ENCODE results near the gene MDH1.
A peak's percentile ranks its signal among the peaks of the same experiment; 100 is the strongest.
"Not testable (repeated sequence)": the region's sequence is repeated elsewhere in the genome, so short reads cannot be mapped to it uniquely, and the experiment has no call there.

Gene MDH1

DNA sequence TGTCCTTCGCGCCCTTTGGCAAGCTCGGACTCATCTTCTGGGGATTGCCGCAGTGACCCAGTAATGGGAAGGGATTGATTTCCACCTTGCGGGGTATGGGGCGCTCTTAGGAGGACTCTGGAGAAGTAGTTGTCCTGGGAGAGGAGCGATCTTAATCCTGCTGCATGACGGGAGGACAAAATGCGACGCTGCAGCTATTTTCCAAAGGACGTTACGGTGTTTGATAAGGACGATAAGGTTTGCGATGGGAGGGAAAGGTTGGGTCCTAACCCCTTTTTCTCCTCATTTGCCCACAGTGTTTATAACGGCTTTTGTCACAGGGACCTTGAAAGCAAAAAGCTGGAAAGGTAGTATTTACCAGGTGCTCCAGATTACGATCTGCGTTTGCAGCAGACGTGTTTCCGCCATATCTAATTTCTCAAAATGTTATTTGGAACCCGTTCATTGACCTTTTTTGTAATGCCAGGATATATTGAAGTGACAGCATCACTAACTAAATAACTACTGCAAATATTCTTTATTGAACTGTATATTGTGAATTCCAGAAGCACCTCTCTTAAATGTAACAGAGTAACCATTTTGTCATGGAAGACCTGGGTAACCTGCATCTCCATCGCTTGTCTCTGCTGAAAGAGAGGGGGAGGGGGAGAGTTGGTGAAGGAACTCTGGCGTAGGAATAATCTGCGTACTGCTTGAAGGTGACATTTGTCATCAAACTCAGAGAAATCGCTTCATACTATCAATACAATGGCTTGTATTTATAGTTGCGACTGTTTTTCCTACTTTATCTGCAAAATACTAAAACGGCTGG lies 590 bp downstream of the MDH1 start:
- DNase-seq (ENCODE audit: low read depth) = no peak

GRCh38 chr2:63590626-63591408 lies 2.1 kb downstream of the MDH1 start:
- DNase-seq (ENCODE audit: low read depth) = no peak

DNA sequence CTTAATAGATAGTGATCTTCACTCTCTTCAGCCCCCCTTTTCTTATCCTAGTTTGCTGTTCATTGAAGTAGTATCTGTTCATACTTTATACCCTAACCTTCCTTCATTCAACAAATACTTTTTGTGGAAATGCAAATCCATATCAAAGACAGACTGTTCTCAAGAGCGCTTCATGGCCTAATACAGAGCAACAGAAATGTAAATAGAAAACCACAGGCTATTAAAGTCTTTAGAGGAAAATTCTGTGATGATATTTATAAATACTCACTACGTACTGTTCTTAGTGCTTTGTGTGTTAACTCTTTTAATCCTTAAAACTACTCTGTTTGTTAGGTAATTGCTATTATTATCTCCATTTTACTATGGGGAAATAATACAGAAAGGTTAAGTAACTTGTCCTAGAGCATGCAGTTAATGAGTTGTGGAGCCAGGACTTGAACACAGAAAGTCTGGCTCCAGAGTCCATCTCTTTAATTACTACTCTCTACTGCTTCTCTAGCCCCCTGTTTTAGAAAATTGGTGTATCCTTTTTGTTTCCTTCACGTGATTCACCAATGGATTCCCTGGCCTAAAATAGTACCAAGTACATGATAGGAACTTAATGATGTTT lies 2.9 kb downstream of the MDH1 start:
- no peak for DNase-seq (ENCODE audit: low read depth)

DNA sequence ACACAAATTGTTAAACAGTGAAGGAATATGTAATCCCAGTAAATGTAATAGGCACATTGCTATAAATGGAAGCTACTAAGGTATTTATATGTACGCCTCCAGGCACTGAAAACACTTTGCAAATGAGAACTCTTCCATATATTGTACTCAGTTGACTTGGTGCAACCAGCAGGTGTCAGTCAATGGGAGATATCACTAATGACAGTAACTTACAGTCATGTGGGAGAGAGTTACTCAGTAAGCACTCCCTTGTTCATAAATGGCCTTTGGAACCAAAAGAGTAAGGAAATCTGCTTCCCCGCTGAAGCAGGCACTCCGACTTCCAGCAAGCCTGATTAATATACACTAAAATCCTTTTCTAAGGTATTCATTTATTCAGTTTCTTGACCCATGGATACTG lies 5.9 kb downstream of the MDH1 start:
- DNase-seq (ENCODE audit: low read depth) = no peak

GRCh38 chr2:63596401-63596883 lies 7.7 kb downstream of the MDH1 start:
- DNase-seq (ENCODE audit: low read depth) = no peak

GRCh38 chr2:63598981-63599380 lies 10.2 kb downstream of the MDH1 start:
- DNase-seq (ENCODE audit: low read depth) = no peak

- no peak for DNase-seq (ENCODE audit: low read depth)
Observed at GRCh38 chr2:63600881-63601460, 12.2 kb downstream of the MDH1 start.

DNA sequence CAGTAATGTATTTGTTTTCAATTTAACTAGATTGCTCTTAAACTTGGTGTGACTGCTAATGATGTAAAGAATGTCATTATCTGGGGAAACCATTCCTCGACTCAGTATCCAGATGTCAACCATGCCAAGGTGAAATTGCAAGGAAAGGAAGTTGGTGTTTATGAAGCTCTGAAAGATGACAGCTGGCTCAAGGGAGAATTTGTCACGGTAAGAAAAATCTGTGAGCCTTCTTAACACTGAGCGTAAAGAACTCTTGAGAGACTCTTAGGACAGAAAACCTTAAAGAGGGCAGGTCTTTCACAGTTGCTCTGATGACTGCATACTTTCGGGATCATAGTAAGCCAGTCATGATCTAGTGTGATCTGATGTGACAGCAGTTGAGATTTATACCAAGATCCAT lies 15.9 kb downstream of the MDH1 start:
- DNase-seq (ENCODE audit: low read depth) = no peak

GRCh38 chr2:63608865-63609264 lies 20.1 kb downstream of the MDH1 start:
- DNase-seq (ENCODE audit: low read depth) = peak; percentile 26

DNA sequence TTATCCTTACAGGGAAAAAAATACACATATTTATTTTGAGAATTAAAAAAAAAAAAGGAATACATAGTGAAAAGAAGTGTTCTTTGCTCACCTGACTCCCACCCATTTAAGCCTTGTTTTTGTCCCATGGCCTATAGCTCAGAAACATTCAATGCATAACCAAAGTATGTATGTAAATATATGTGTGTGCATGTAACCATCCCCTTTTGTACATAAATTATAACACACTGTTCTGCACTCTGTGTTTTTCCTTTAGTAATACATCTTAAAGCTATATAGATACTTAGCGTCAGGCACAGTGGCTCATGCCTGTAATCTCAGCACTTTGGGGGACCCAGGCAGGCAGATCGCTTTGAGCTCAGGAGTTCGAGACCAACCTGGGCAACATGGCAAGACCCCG lies 21.8 kb downstream of the MDH1 start:
- DNase-seq (ENCODE audit: low read depth) = no peak

GRCh38 chr2:63613391-63613901 lies 24.7 kb downstream of the MDH1 start:
- DNase-seq (ENCODE audit: low read depth) = no peak

DNA sequence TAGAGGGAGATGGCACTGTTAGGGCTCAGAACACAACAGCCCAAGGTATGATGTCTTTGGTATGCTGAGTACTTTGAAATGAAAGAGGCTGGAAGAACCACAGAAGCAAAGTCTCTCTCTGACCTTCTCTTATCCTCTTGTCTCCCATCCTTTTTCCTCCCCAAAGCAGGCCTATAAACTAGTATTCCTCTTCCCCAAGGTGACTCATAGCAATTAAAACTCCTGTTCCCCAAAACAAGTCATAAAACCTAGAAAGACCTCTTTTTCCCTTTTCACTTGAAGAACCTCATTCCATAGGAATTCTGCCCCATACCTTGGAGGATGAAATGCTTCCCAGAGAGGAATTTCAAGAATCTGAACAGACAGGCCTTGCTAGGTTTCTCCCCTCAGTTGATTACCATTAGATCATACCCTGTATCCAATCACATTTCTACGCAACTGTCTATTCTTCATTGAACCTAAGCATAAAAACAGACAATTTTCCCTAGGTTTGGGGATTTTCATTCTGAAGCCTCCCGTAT lies 25.7 kb downstream of the MDH1 start:
- no peak for DNase-seq (ENCODE audit: low read depth)

DNA sequence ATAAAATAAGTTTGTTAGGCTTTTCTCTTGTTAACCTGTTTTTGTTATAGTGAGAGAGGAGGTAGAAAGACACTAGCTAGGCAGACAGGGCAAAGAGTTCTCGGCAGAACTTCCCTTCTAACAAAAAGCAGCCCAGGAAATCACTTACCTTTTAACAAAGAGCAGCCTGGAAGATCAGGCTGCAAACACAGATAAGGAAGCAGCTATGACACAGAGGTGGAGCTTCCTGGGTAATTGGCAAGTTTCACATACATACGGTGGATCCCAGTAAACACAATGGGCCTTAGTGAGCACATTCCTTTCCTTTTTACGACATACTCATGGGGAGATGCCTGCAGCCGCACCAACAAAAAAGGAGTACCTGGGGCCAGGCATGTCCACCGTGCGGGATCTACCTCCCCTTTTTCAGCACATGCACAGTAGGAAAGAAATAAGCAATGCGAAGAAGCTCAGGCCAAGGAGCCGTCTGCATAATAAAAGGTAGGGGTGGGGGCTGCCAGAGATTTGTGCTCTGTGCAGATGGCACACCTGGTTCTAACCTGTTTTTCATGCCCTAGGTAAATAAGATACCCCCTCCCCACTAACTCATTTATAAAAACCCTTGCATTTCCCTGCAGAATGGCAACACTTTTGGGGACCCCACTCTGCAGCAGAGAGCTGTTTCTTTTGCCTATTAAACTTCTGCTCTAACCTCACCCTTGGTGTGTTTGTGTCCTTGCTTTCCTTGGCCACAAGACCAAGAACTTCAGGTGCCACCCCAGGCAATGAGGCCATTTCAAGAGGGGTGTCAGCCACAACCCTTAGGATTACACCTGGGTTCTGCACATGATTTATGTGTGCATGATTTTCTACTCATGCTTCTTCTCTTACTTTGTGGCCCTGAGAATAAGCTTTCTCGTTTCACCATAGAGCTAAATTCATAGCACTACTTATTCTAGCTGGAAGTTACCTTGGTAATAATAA lies 26.5 kb downstream of the MDH1 start:
- no peak for DNase-seq (ENCODE audit: low read depth)

DNA sequence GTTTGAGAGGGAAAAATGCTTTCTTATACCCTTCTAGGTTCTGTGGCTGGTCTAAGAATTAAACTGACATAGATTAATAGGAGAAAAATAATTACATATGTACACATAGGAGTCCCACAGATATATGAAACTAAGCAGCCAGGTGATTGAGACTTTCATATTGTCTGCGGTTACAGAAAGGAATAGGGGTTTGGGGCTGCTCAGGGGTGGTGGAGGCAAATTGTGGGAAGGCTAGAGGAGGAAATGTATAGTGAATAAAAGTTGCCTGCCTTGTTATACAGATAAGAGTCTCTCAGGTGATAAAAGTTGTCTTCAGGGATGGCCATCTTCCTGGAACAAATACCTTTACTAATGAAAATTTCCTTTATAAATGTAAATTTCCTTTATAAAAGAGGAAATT lies 28.6 kb downstream of the MDH1 start:
- no peak for DNase-seq (ENCODE audit: low read depth)

GRCh38 chr2:63619328-63619727 lies 30.6 kb downstream of the MDH1 start:
- DNase-seq (ENCODE audit: low read depth) = no peak

DNA sequence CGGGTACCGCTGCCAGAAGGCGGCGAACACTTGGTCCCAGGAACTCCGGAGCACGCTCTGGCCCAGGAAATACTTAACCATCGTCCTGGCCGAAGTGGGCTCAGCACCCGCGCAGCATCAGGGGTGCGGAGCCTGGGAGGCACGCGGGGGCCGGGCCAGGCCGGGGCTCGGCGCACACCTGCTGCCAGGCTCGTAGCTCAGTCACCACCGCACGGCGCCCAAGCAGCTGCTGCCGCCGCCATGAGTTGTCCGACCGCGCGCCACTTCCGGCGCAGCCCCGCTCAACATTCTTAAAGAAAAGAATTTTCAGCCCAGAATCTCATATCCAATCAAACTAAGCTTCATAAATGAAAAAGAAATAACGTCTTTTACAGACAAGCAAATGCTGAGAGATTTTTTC lies 34.0 kb downstream of the MDH1 start:
- no peak for DNase-seq (ENCODE audit: low read depth)

- DNase-seq (ENCODE audit: low read depth) = not testable (repeated sequence)
Observed at GRCh38 chr2:63623763-63624162, 35.0 kb downstream of the MDH1 start.

DNA sequence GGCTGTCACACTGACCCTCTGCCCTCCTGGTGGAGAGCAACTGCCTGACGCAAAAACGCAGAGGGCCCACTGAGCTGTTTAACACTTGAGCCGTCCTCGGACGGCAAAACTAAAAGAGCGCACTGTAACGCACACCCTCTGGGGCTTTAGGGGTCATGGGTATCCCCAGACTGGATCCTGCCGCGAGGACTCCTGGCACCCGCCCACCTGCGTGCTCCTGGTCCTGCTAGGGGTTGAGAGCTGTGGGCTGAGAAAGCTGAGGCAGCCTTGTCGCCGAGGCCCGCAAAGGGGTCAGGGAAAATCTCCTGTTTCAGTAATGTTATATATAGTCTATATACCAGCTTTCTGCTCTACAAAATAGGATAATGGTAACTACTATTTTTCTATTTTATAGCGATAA lies 39.1 kb downstream of the MDH1 start:
- DNase-seq (ENCODE audit: low read depth) = no peak

GRCh38 chr2:63628403-63628942 lies 39.7 kb downstream of the MDH1 start:
- DNase-seq (ENCODE audit: low read depth) = no peak

DNA sequence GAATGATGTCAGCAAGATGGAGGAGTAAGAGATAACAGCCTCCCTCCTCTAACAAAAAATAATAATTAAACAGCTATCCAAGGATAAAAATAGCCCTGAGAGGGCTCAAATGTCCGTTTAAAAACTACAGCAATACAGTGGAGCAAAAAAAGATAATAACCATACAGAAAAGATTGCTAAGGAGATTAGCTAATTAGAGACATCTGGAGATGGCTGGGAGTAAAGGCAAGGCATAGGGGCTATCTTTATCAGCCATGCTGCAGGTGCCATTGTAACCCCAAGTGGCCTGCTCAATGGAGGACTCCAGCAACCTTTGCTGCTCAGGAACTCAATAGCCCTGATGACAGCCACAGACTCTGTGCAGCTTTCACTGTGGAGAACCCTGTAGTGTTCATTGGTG lies 42.7 kb downstream of the MDH1 start:
- no peak for DNase-seq (ENCODE audit: low read depth)

GRCh38 chr2:63632382-63632781 lies 43.6 kb downstream of the MDH1 start:
- DNase-seq (ENCODE audit: low read depth) = no peak
